WTC11 (cell line): Measurements from ENCODE around the gene KIF5A. TPM values are rescaled to one million over a fixed set of nuclear protein-coding genes. Genes with fewer than 3 reads are reported as not detected.

Experiments
- ATAC-seq: fragments of 200-7000 bp; cut with Tn5 transposase; 2 replicates; pipeline ENCODE4 v1.10.0; 2021; ENCODE audit warnings: mild to moderate bottlenecking, moderate library complexity
- CTCF ChIA-PET: fragments of 300-600 bp; sonication (Branson Sonifier 250); formaldehyde crosslinking; loops from one replicate; lab custom pipeline; 2021; ENCODE audit warnings: antibody characterized with exemption; lab: Charles Lee
- POLR2A ChIA-PET: fragments of 350-600 bp; sonication (Branson Sonifier 250); formaldehyde crosslinking; loops from one replicate; lab custom pipeline; 2021; ENCODE audit warnings: antibody characterized with exemption; lab: Charles Lee
- DNase-seq: peaks from one replicate; pipeline ENCODE4 v3.0.0; 2021; ENCODE audit warnings: low spot score
- H3K27ac Mint-ChIP-seq: 2 replicates; pipeline ENCODE4 v1.8.0; 2021; ENCODE audit warnings: mixed read lengths
- H3K27me3 Mint-ChIP-seq: 2 replicates; pipeline ENCODE4 v1.8.0; 2021; ENCODE audit warnings: low read depth, mild to moderate bottlenecking, moderate library complexity, mixed read lengths
- H3K36me3 Mint-ChIP-seq: 2 replicates; pipeline ENCODE4 v1.8.0; 2021; ENCODE audit warnings: mixed read lengths
- H3K4me1 Mint-ChIP-seq: 2 replicates; pipeline ENCODE4 v1.8.0; 2022; ENCODE audit warnings: mixed read lengths
- H3K4me3 Mint-ChIP-seq: 2 replicates; pipeline ENCODE4 v1.8.0; 2021; ENCODE audit warnings: mild to moderate bottlenecking, moderate library complexity, mixed read lengths
- H3K9me3 Mint-ChIP-seq: 2 replicates; pipeline ENCODE4 v1.8.0; 2021; ENCODE audit warnings: mixed read lengths
- EMX1 ChIP-seq: fragments of 250-450 bp; sonication (Bioruptor Pico); IDR thresholded peaks from 2 replicates; pipeline ENCODE4 v1.8.0; 2021; ENCODE audit warnings: mild to moderate bottlenecking
- FOXJ3 ChIP-seq: sonication (generic); formaldehyde crosslinking; IDR thresholded peaks from 2 replicates; pipeline ENCODE4 v1.9.0; 2021; ENCODE audit warnings: missing genetic modification reagents, mild to moderate bottlenecking, borderline replicate concordance
- FOXK1 ChIP-seq: sonication (generic); formaldehyde crosslinking; IDR thresholded peaks from 2 replicates; pipeline ENCODE4 v1.8.0; 2022; ENCODE audit warnings: mild to moderate bottlenecking, moderate library complexity, missing genetic modification reagents
- HMGA2 ChIP-seq: fragments of 250-450 bp; sonication (Bioruptor Pico); IDR thresholded peaks from 2 replicates; pipeline ENCODE4 v1.4.0; 2021; ENCODE audit warnings: mild to moderate bottlenecking, moderate library complexity
- NFATC4 ChIP-seq: fragments of 250-450 bp; sonication (Bioruptor Pico); IDR thresholded peaks from 2 replicates; pipeline ENCODE4 v1.9.0; 2021; ENCODE audit warnings: mild to moderate bottlenecking
- NR1H2 ChIP-seq: sonication (generic); formaldehyde crosslinking; IDR thresholded peaks from 2 replicates; pipeline ENCODE4 v1.9.0; 2021; ENCODE audit warnings: mild to moderate bottlenecking, moderate library complexity, missing genetic modification reagents
- NR2C2 ChIP-seq: sonication (generic); formaldehyde crosslinking; IDR thresholded peaks from 2 replicates; pipeline ENCODE4 v1.8.0; 2022; ENCODE audit warnings: mild to moderate bottlenecking, missing genetic modification reagents
- OVOL2 ChIP-seq: fragments of 250-450 bp; sonication (Bioruptor Pico); IDR thresholded peaks from 2 replicates; pipeline ENCODE4 v1.9.0; 2021; ENCODE audit warnings: mild to moderate bottlenecking, borderline replicate concordance
- PRRX2 ChIP-seq: fragments of 250-450 bp; sonication (Bioruptor Pico); IDR thresholded peaks from 2 replicates; pipeline ENCODE4 v1.8.0; 2021; ENCODE audit warnings: mild to moderate bottlenecking
- RELA ChIP-seq: sonication (generic); formaldehyde crosslinking; IDR thresholded peaks from 2 replicates; pipeline ENCODE4 v1.8.1; 2022; ENCODE audit warnings: missing genetic modification reagents, mild to moderate bottlenecking, borderline replicate concordance
- RORB ChIP-seq: fragments of 250-450 bp; sonication (Bioruptor Pico); IDR thresholded peaks from 2 replicates; pipeline ENCODE4 v1.9.0; 2021; ENCODE audit warnings: mild to moderate bottlenecking
- SMAD4 ChIP-seq: sonication (generic); formaldehyde crosslinking; IDR thresholded peaks from 2 replicates; pipeline ENCODE4 v1.8.0; 2022; ENCODE audit warnings: mild to moderate bottlenecking, missing genetic modification reagents
- SP1 ChIP-seq: sonication (generic); formaldehyde crosslinking; conservative IDR thresholded peaks from 2 replicates; pipeline ENCODE4 v1.8.1; 2022; ENCODE audit warnings: missing genetic modification reagents
- ZNF416 ChIP-seq: fragments of 250-450 bp; sonication (Bioruptor Pico); IDR thresholded peaks from 2 replicates; pipeline ENCODE4 v1.9.0; 2021; ENCODE audit warnings: mild to moderate bottlenecking, inconsistent platforms
- total RNA-seq: library from RNA; stranded (reverse); gene quantifications from 3 replicates; pipeline ENCODE4 v1.2.3, GENCODE V29; 2021
- TF ChIP-seq, protein P1 (sequence below): fragments of 250-450 bp; sonication (Bioruptor Pico); IDR thresholded peaks from 2 replicates; pipeline ENCODE4 v1.8.0; 2021; ENCODE audit warnings: mild to moderate bottlenecking
- TF ChIP-seq, protein P2 (sequence below): sonication (generic); formaldehyde crosslinking; IDR thresholded peaks from 2 replicates; pipeline ENCODE4 v1.8.0; 2023; ENCODE audit warnings: mild to moderate bottlenecking, missing genetic modification reagents
- TF ChIP-seq, protein P3 (sequence below): sonication (generic); formaldehyde crosslinking; IDR thresholded peaks from 2 replicates; pipeline ENCODE4 v1.8.1; 2022; ENCODE audit warnings: mild to moderate bottlenecking, moderate library complexity, missing genetic modification reagents
- TF ChIP-seq, protein P4 (sequence below): sonication (generic); formaldehyde crosslinking; IDR thresholded peaks from 2 replicates; pipeline ENCODE4 v1.8.1; 2023; ENCODE audit warnings: mild to moderate bottlenecking, moderate library complexity, missing genetic modification reagents
- TF ChIP-seq, protein P5 (sequence below): sonication (generic); formaldehyde crosslinking; IDR thresholded peaks from 2 replicates; pipeline ENCODE4 v1.8.0; 2023; ENCODE audit warnings: missing genetic modification reagents

KIF5A gene
- total RNA-seq, 1 experiment from 2014 or later, result 16.1 TPM

DNA sequence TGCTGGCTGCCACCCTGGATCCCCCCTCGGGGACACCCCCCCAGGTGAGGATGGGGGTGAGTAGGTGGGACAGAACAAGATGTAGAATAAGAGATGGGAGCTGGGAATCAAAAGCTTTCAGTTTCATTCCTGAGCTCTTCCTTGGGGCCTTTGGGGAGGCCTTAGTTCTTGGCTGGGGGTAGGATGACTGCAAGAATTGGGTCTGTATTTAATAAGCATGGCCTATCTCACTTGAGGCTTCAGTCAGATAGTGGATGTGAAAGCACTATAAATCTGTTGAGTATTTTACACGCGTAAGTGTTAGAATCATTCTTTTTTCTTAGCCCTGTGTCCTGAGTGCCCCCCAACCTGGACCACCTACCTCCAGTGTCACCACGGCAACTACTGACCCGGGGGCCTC, 22.7 kb upstream of the KIF5A start:
- Mint-ChIP-seq H3K27me3 (no peaks in the 10 kb centered on the region), H3K27ac (no peak overlapping the region), H3K36me3 (peaks cover 28% of the 10 kb centered on the region), H3K4me1 (peaks cover 16% of the 10 kb centered on the region), H3K4me3 (no peak overlapping the region), H3K9me3 (no peaks in the 10 kb centered on the region)
- TF ChIP-seq RORB (CRISPR knock-in tag), result no peak
- ATAC-seq (no peak), DNase-seq (no peak)
- POLR2A ChIA-PET, result interaction anchor here (0.6 to 0.8 kb wide), 2 partner anchors 10 to 64 kb away, joined by 3 to 6 read pairs; partner anchors contain the start of gene PIP4K2C
- CTCF ChIA-PET, result interaction anchor here (1.4 kb wide), 1 partner anchor 56 kb away, joined by 3 read pairs; no protein-coding TSS in a partner anchor

DNA sequence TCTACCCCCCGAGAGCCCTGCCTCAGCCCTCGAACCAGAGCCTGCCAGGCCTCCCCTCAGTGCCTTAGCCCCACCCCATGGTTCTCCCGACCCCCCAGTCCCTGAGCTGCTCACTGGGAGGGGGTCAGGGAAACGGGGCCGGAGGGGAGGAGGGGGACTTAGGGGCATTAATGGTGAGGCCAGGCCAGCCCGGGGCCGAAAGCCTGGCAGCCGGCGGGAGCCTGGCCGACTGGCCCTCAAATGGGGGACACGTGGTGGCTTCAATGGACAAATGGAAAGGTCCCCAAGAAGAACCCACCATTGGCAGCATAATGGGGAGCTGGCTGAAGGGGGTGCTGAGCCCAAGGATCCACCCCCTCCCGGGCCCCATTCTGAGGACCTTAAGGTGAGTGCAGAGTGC, 21.7 kb upstream of the KIF5A start:
- ChIA-PET POLR2A (interaction anchor here (1.0 kb wide), 1 partner anchor 8 kb away, joined by 3 read pairs; no protein-coding TSS in a partner anchor), CTCF (interaction anchor here (1.4 kb wide), 1 partner anchor 55 kb away, joined by 3 read pairs; no protein-coding TSS in a partner anchor)
- TF ChIP-seq, protein P1, sequence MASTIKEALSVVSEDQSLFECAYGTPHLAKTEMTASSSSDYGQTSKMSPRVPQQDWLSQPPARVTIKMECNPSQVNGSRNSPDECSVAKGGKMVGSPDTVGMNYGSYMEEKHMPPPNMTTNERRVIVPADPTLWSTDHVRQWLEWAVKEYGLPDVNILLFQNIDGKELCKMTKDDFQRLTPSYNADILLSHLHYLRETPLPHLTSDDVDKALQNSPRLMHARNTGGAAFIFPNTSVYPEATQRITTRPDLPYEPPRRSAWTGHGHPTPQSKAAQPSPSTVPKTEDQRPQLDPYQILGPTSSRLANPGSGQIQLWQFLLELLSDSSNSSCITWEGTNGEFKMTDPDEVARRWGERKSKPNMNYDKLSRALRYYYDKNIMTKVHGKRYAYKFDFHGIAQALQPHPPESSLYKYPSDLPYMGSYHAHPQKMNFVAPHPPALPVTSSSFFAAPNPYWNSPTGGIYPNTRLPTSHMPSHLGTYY (CRISPR knock-in tag), result no peak
- TF ChIP-seq, protein P2, sequence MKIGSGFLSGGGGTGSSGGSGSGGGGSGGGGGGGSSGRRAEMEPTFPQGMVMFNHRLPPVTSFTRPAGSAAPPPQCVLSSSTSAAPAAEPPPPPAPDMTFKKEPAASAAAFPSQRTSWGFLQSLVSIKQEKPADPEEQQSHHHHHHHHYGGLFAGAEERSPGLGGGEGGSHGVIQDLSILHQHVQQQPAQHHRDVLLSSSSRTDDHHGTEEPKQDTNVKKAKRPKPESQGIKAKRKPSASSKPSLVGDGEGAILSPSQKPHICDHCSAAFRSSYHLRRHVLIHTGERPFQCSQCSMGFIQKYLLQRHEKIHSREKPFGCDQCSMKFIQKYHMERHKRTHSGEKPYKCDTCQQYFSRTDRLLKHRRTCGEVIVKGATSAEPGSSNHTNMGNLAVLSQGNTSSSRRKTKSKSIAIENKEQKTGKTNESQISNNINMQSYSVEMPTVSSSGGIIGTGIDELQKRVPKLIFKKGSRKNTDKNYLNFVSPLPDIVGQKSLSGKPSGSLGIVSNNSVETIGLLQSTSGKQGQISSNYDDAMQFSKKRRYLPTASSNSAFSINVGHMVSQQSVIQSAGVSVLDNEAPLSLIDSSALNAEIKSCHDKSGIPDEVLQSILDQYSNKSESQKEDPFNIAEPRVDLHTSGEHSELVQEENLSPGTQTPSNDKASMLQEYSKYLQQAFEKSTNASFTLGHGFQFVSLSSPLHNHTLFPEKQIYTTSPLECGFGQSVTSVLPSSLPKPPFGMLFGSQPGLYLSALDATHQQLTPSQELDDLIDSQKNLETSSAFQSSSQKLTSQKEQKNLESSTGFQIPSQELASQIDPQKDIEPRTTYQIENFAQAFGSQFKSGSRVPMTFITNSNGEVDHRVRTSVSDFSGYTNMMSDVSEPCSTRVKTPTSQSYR (CRISPR knock-in tag), result no peak
- TF ChIP-seq PRRX2 (CRISPR knock-in tag) (no peak), SP1 (no peak)
- no peaks in the 10 kb centered on the region for H3K27me3 Mint-ChIP-seq
- no peaks in the 10 kb centered on the region for H3K9me3 Mint-ChIP-seq
- ATAC-seq (no peak), DNase-seq (no peak)
- H3K27ac Mint-ChIP-seq, result no peak overlapping the region
- peaks cover 14% of the 10 kb centered on the region for H3K4me1 Mint-ChIP-seq
- H3K36me3 Mint-ChIP-seq, result peaks cover 38% of the 10 kb centered on the region
- no peak overlapping the region for H3K4me3 Mint-ChIP-seq

DNA sequence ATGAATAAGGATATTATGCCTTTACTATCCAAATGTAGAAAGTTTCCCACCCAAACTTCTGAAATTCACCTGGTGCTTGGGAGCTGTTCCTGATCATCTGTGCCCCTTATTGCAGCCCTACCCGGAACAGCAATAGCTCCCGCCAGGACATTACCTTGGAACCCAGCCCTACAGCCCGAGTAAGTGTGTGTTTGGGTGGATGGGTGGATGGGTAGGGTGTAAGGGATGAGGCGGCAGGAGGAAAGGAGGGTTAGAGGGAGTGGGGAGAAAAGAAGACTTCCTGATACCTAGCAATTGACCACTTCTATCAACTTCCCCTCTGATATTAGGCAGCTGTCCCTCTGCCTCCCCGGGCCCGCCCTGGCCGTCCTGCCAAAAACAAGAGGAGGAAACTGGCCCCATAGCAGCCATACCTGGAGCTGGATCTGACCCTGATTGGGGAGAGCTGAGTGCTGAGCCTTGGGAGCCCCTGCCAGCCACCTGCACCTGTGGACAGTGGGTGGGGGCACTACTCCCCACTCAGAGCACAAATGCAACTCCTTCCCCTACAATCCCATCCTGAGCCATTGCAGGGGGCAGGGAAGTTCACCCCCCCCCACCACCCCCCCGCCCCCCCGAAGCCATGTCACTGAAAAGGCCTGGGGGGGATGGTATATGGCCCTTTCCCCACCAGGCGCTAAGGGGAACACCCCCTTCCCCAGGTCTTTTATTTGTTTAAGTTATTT, 20.9 kb upstream of the KIF5A start:
- ChIA-PET POLR2A (interaction anchor here (1.0 kb wide), 1 partner anchor 8 kb away, joined by 3 read pairs; no protein-coding TSS in a partner anchor), CTCF (interaction anchor here (1.0 kb wide), 1 partner anchor 55 kb away, joined by 3 read pairs; no protein-coding TSS in a partner anchor)
- no peak overlapping the region for H3K4me3 Mint-ChIP-seq
- no peak overlapping the region for H3K27ac Mint-ChIP-seq
- TF ChIP-seq NR2C2 (CRISPR knock-in tag), result no peak
- TF ChIP-seq RELA (CRISPR knock-in tag), result no peak
- no peak for TF ChIP-seq FOXK1 (CRISPR knock-in tag)
- TF ChIP-seq OVOL2 (CRISPR knock-in tag), result no peak
- no peak for TF ChIP-seq ZNF416 (CRISPR knock-in tag)
- TF ChIP-seq NFATC4, result no peak
- TF ChIP-seq HMGA2 (CRISPR knock-in tag), result no peak
- TF ChIP-seq, protein P3, sequence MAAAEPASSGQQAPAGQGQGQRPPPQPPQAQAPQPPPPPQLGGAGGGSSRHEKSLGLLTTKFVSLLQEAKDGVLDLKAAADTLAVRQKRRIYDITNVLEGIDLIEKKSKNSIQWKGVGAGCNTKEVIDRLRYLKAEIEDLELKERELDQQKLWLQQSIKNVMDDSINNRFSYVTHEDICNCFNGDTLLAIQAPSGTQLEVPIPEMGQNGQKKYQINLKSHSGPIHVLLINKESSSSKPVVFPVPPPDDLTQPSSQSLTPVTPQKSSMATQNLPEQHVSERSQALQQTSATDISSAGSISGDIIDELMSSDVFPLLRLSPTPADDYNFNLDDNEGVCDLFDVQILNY (CRISPR knock-in tag), result no peak
- no peak for TF ChIP-seq NR1H2 (CRISPR knock-in tag)
- no peak for TF ChIP-seq EMX1 (CRISPR knock-in tag)
- no peaks in the 10 kb centered on the region for H3K27me3 Mint-ChIP-seq
- no peak for ATAC-seq
- H3K9me3 Mint-ChIP-seq, result no peaks in the 10 kb centered on the region
- peaks cover 41% of the 10 kb centered on the region for H3K36me3 Mint-ChIP-seq
- H3K4me1 Mint-ChIP-seq, result peaks cover 6% of the 10 kb centered on the region
- no peak for DNase-seq

DNA sequence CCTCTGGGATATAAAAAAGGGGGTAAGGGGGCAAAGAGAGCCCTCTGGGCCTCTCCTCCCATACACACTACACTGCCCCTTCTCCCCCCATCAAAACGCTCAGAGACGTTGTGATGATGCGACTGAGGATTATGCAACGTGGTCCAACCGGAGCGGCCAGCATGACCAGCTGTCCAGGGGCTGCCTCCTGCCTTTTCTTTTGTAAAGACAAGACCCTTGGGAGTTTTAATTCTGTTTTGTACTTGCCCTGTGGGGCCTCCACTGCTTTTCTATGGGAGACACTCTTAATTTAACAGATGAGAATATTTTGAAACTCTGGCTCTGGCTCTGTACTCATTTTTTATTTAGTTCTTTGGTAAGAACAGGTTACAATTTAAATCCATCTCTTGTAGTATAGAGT, 20.0 kb upstream of the KIF5A start:
- ChIA-PET POLR2A (no interaction called here), CTCF (no interaction called here)
- DNase-seq (no peak), ATAC-seq (no peak)
- Mint-ChIP-seq H3K9me3 (no peaks in the 10 kb centered on the region), H3K27me3 (no peaks in the 10 kb centered on the region), H3K27ac (no peak overlapping the region), H3K4me3 (no peak overlapping the region), H3K36me3 (peaks cover 49% of the 10 kb centered on the region), H3K4me1 (no peaks in the 10 kb centered on the region)
- TF ChIP-seq, protein P4, sequence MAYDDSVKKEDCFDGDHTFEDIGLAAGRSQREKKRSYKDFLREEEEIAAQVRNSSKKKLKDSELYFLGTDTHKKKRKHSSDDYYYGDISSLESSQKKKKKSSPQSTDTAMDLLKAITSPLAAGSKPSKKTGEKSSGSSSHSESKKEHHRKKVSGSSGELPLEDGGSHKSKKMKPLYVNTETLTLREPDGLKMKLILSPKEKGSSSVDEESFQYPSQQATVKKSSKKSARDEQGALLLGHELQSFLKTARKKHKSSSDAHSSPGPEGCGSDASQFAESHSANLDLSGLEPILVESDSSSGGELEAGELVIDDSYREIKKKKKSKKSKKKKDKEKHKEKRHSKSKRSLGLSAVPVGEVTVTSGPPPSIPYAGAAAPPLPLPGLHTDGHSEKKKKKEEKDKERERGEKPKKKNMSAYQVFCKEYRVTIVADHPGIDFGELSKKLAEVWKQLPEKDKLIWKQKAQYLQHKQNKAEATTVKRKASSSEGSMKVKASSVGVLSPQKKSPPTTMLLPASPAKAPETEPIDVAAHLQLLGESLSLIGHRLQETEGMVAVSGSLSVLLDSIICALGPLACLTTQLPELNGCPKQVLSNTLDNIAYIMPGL, result no peak
- TF ChIP-seq, protein P5, sequence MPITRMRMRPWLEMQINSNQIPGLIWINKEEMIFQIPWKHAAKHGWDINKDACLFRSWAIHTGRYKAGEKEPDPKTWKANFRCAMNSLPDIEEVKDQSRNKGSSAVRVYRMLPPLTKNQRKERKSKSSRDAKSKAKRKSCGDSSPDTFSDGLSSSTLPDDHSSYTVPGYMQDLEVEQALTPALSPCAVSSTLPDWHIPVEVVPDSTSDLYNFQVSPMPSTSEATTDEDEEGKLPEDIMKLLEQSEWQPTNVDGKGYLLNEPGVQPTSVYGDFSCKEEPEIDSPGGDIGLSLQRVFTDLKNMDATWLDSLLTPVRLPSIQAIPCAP (CRISPR knock-in tag), result no peak
- TF ChIP-seq SMAD4 (CRISPR knock-in tag), result no peak
- TF ChIP-seq FOXJ3 (CRISPR knock-in tag), result no peak
- TF ChIP-seq, protein P2 (CRISPR knock-in tag), result no peak
